ENCODE results near the gene ITPRID1.
A peak's percentile ranks its signal among the peaks of the same experiment; 100 is the strongest.
"Not testable (repeated sequence)": the region's sequence is repeated elsewhere in the genome, so short reads cannot be mapped to it uniquely, and the experiment has no call there.

Gene ITPRID1

GRCh38 chr7:31513790-31514189, at the start of gene ITPRID1:
ITPRID1 (plus strand) TSS chr7:31514090; CDS start chr7:31553025, 38,935 bp downstream.
- no peak within 1 kb of the TSS for H3K27ac ChIP-seq
- CTCF ChIA-PET: no interaction called here
- TF ChIP-seq, protein P1, sequence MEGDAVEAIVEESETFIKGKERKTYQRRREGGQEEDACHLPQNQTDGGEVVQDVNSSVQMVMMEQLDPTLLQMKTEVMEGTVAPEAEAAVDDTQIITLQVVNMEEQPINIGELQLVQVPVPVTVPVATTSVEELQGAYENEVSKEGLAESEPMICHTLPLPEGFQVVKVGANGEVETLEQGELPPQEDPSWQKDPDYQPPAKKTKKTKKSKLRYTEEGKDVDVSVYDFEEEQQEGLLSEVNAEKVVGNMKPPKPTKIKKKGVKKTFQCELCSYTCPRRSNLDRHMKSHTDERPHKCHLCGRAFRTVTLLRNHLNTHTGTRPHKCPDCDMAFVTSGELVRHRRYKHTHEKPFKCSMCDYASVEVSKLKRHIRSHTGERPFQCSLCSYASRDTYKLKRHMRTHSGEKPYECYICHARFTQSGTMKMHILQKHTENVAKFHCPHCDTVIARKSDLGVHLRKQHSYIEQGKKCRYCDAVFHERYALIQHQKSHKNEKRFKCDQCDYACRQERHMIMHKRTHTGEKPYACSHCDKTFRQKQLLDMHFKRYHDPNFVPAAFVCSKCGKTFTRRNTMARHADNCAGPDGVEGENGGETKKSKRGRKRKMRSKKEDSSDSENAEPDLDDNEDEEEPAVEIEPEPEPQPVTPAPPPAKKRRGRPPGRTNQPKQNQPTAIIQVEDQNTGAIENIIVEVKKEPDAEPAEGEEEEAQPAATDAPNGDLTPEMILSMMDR (conservative IDR thresholded peaks at IDR 0.05; ENCODE audit: low read depth): no peak
- no peak for DNase-seq (ENCODE audit: low spot score)
- POLR2A ChIA-PET (ENCODE audit: low non-redundant PET): no interaction called here

- CTCF ChIA-PET: no interaction called here
- POLR2A ChIA-PET (ENCODE audit: low non-redundant PET): no interaction called here
- peak; percentile 63 for DNase-seq (ENCODE audit: low spot score)
- TF ChIP-seq, protein P1 (conservative IDR thresholded peaks at IDR 0.05; ENCODE audit: low read depth): no peak
- no peak overlapping the region for H3K27ac ChIP-seq
Observed at GRCh38 chr7:31464601-31465000, 49.3 kb upstream of the ITPRID1 start.

- POLR2A ChIA-PET (ENCODE audit: low non-redundant PET): no interaction called here
- TF ChIP-seq, protein P1 (conservative IDR thresholded peaks at IDR 0.05; ENCODE audit: low read depth): no peak
- no peak for DNase-seq (ENCODE audit: low spot score)
- CTCF ChIA-PET: interaction anchor here (0.7 kb wide), 1 partner anchor 51 kb away, joined by 3 read pairs; no protein-coding TSS in a partner anchor
- H3K27ac ChIP-seq: no peak overlapping the region
Observed at GRCh38 chr7:31465285-31465684, 48.6 kb upstream of the ITPRID1 start.

DNA sequence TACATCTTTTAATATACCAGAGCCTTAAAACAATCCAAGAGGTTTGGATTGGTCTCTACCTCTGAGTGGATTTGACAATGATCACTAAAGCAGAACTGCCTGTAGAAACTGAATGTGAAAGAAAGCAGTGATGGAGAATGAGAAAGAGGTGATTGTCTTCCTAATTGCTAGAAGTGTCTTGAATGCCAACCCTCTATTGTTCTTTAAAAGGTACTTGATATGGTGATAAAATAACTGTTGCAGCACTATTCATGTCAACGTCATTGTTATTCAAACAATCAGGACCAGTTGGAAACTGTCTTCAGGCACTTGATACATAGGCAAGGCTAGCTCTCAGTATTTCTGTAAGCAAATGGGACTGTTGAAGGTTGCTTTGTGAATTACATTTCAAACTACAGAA, 47.9 kb upstream of the ITPRID1 start:
- CTCF ChIA-PET: interaction anchor here (0.7 kb wide), 1 partner anchor 52 kb away, joined by 3 read pairs; no protein-coding TSS in a partner anchor
- H3K27ac ChIP-seq: no peak overlapping the region
- TF ChIP-seq, protein P1 (conservative IDR thresholded peaks at IDR 0.05; ENCODE audit: low read depth): no peak
- no peak for DNase-seq (ENCODE audit: low spot score)
- POLR2A ChIA-PET (ENCODE audit: low non-redundant PET): no interaction called here

DNA sequence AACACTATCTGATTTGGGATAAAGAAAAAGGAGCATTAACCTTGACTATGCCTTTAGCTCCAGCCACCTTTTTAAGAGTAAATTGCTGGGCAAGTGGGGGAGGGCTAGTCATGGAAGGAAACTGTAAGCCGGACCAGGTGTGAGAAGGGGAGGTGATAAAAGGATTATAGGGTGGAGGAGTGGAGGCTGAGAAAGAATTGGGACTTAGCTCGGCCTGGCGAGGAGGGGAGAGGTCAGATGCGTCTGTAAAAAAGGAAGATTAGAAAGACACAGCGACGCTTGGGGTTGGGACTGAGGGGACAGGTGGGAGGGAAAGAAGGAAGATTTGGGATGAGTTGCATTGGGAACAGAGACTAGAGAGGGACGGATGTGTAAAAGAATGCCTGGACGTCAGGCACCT, 43.0 kb upstream of the ITPRID1 start:
- H3K27ac ChIP-seq; POLR2A ChIA-PET (ENCODE audit: low non-redundant PET); CTCF ChIA-PET; DNase-seq (ENCODE audit: low spot score): not testable (repeated sequence)

- ChIA-PET POLR2A (ENCODE audit: low non-redundant PET) (no interaction called here), CTCF (no interaction called here)
- no peak for DNase-seq (ENCODE audit: low spot score)
- TF ChIP-seq, protein P1 (conservative IDR thresholded peaks at IDR 0.05; ENCODE audit: low read depth): no peak
- no peak overlapping the region for H3K27ac ChIP-seq
Observed at GRCh38 chr7:31475368-31475767, 38.5 kb upstream of the ITPRID1 start.

- H3K27ac ChIP-seq: no peak overlapping the region
- TF ChIP-seq, protein P1 (conservative IDR thresholded peaks at IDR 0.05; ENCODE audit: low read depth): no peak
- ChIA-PET CTCF (interaction anchor here (0.7 kb wide), 1 partner anchor 357 kb away, joined by 3 read pairs; no protein-coding TSS in a partner anchor), POLR2A (ENCODE audit: low non-redundant PET) (no interaction called here)
- DNase-seq (ENCODE audit: low spot score): no peak
Observed at GRCh38 chr7:31476073-31476745, 37.7 kb upstream of the ITPRID1 start.
